ENCODE measurements around the gene HAUS8.

The HAUS8 gene

GRCh38 chr19:17086120-17086519 is 10.9 kb upstream of the HAUS8 start:
- Histone ChIP-seq H3K9me2 (replicated peaks; ENCODE audit: insufficient read depth, low read length) (no peaks in the 10 kb centered on the region), H3K4me2 (ENCODE audit: low read depth, low read length, poor library complexity, severe bottlenecking) (no peak overlapping the region), H4K20me1 (ENCODE audit: low read depth, low read length) (no peaks in the 10 kb centered on the region; the same call in 1 of the 2 replicates), H2AFZ (ENCODE audit: low read depth, low read length, severe bottlenecking) (no peak overlapping the region), H3K27ac (ENCODE audit: low read depth, low read length) (no peak overlapping the region), H3F3A (ENCODE audit: insufficient read depth) (no peaks in the 10 kb centered on the region), H3K9ac (ENCODE audit: low read length) (no peak overlapping the region), H3K4me3 (ENCODE audit: insufficient read depth, low read length, poor library complexity, severe bottlenecking) (no peak overlapping the region), H3K27me3 (ENCODE audit: low read length) (no peaks in the 10 kb centered on the region), H3K36me3 (ENCODE audit: low read length) (no peaks in the 10 kb centered on the region), H3K9me3 (ENCODE audit: insufficient read depth, low read length) (no peaks in the 10 kb centered on the region), H3K79me2 (ENCODE audit: insufficient read depth, low read length) (peaks cover 100% of the 10 kb centered on the region)
- TF ChIP-seq, protein P1, sequence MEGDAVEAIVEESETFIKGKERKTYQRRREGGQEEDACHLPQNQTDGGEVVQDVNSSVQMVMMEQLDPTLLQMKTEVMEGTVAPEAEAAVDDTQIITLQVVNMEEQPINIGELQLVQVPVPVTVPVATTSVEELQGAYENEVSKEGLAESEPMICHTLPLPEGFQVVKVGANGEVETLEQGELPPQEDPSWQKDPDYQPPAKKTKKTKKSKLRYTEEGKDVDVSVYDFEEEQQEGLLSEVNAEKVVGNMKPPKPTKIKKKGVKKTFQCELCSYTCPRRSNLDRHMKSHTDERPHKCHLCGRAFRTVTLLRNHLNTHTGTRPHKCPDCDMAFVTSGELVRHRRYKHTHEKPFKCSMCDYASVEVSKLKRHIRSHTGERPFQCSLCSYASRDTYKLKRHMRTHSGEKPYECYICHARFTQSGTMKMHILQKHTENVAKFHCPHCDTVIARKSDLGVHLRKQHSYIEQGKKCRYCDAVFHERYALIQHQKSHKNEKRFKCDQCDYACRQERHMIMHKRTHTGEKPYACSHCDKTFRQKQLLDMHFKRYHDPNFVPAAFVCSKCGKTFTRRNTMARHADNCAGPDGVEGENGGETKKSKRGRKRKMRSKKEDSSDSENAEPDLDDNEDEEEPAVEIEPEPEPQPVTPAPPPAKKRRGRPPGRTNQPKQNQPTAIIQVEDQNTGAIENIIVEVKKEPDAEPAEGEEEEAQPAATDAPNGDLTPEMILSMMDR (IDR thresholded peaks at IDR 0.05; ENCODE audit: insufficient read depth, low read length, poor library complexity, severe bottlenecking), result no peak
- no peak for TF ChIP-seq EZH2phosphoT487 (conservative IDR thresholded peaks at IDR 0.05; ENCODE audit: low read length)

- Histone ChIP-seq H2AFZ (ENCODE audit: low read depth, low read length, severe bottlenecking) (no peak overlapping the region), H3K4me3 (ENCODE audit: insufficient read depth, low read length, poor library complexity, severe bottlenecking) (no peak overlapping the region), H3F3A (ENCODE audit: insufficient read depth) (no peaks in the 10 kb centered on the region), H3K9me3 (ENCODE audit: insufficient read depth, low read length) (no peaks in the 10 kb centered on the region), H3K79me2 (ENCODE audit: insufficient read depth, low read length) (peaks cover 100% of the 10 kb centered on the region), H3K27me3 (ENCODE audit: low read length) (no peaks in the 10 kb centered on the region), H3K9me2 (replicated peaks; ENCODE audit: insufficient read depth, low read length) (no peaks in the 10 kb centered on the region), H3K4me2 (ENCODE audit: low read depth, low read length, poor library complexity, severe bottlenecking) (no peak overlapping the region), H4K20me1 (ENCODE audit: low read depth, low read length) (no peaks in the 10 kb centered on the region; the same call in 1 of the 2 replicates), H3K9ac (ENCODE audit: low read length) (peak overlapping the region; percentile 20; the same call in 1 of the 2 replicates), H3K36me3 (ENCODE audit: low read length) (no peaks in the 10 kb centered on the region), H3K27ac (ENCODE audit: low read depth, low read length) (no peak overlapping the region)
- TF ChIP-seq EZH2phosphoT487 (conservative IDR thresholded peaks at IDR 0.05; ENCODE audit: low read length), result no peak
- TF ChIP-seq, protein P1 (IDR thresholded peaks at IDR 0.05; ENCODE audit: insufficient read depth, low read length, poor library complexity, severe bottlenecking), result no peak
Observed at GRCh38 chr19:17081672-17082630, 6.7 kb upstream of the HAUS8 start.

DNA sequence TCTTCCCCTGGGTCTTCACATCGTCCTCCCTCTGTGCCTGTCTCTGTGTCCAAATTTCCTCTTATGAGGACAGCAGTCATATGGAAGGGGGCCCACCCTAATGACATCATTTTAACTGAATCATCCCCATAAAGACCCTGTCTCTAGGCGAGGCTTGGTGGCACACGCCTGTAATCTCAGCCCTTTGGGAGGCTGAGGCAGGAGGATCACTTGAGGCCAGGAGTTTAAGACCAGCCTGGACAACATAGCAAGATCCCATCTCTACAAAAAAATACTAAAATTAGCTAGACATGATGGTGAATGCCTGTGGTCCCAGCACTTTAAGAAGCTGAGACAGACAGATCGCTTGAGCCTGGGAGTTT is 5.2 kb upstream of the HAUS8 start:
- H3K36me3 ChIP-seq (ENCODE audit: low read length), result no peaks in the 10 kb centered on the region
- no peaks in the 10 kb centered on the region for H3K27me3 ChIP-seq (ENCODE audit: low read length)
- no peaks in the 10 kb centered on the region for H3K9me2 ChIP-seq (replicated peaks; ENCODE audit: insufficient read depth, low read length)
- H3K79me2 ChIP-seq (ENCODE audit: insufficient read depth, low read length), result peaks cover 98% of the 10 kb centered on the region
- no peak overlapping the region for H3K4me2 ChIP-seq (ENCODE audit: low read depth, low read length, poor library complexity, severe bottlenecking)
- H3K9ac ChIP-seq (ENCODE audit: low read length), result peak overlapping the region; percentile 45; the same call in 1 of the 2 replicates
- no peaks in the 10 kb centered on the region; the same call in 1 of the 2 replicates for H4K20me1 ChIP-seq (ENCODE audit: low read depth, low read length)
- H2AFZ ChIP-seq (ENCODE audit: low read depth, low read length, severe bottlenecking), result no peak overlapping the region
- TF ChIP-seq, protein P1 (IDR thresholded peaks at IDR 0.05; ENCODE audit: insufficient read depth, low read length, poor library complexity, severe bottlenecking), result no peak
- TF ChIP-seq EZH2phosphoT487 (conservative IDR thresholded peaks at IDR 0.05; ENCODE audit: low read length), result no peak
- no peak overlapping the region for H3K27ac ChIP-seq (ENCODE audit: low read depth, low read length)
- H3F3A ChIP-seq (ENCODE audit: insufficient read depth), result no peaks in the 10 kb centered on the region
- H3K4me3 ChIP-seq (ENCODE audit: insufficient read depth, low read length, poor library complexity, severe bottlenecking), result no peak overlapping the region
- H3K9me3 ChIP-seq (ENCODE audit: insufficient read depth, low read length), result no peaks in the 10 kb centered on the region
